A673 (cell line): ENCODE data around the gene PDCD4. TPM values are rescaled to one million over a fixed set of nuclear protein-coding genes. Genes with fewer than 3 reads are reported as not detected.

Source experiments
- BruUV-seq: library from RNA; stranded (reverse); fragments of 400-500 nt; replicated peaks from 2 replicates; lab custom pipeline; 2021; lab: Mats Ljungman, UMichigan
- CTCF ChIA-PET: fragments of 300-600 bp; sonication (Branson Sonifier 250); formaldehyde crosslinking; loops from one replicate; lab custom pipeline; 2022; ENCODE audit warnings: antibody characterized with exemption; lab: Charles Lee
- POLR2A ChIA-PET: fragments of 300-600 bp; sonication (Branson Sonifier 250); formaldehyde crosslinking; loops from one replicate; lab custom pipeline; 2022; ENCODE audit warnings: antibody characterized with exemption; ENCODE audit not compliant: low non-redundant PET; lab: Charles Lee
- DNase-seq: peaks from one replicate; pipeline ENCODE4 v3.0.0-alpha.2; 2015; ENCODE audit warnings: low spot score
- H3K27ac ChIP-seq: fragments of 200-600 bp; sonication (generic); 2 replicates; pipeline ENCODE4 v1.5.1; 2016; ENCODE audit warnings: mixed run types, low read depth, mild to moderate bottlenecking, mixed read lengths, antibody characterized with exemption, low read length; ENCODE audit not compliant: poor library complexity, severe bottlenecking
- H3K27me3 ChIP-seq: fragments of 200-600 bp; sonication (generic); replicated peaks from 2 replicates; pipeline ENCODE4 v1.6.1; 2017; ENCODE audit warnings: mixed run types, low read depth, mild to moderate bottlenecking, mixed read lengths, antibody characterized with exemption, low read length; ENCODE audit not compliant: insufficient read depth, poor library complexity
- H3K36me3 ChIP-seq: fragments of 200-600 bp; sonication (generic); 2 replicates; pipeline ENCODE4 v1.6.1; 2016; ENCODE audit warnings: mixed run types, mild to moderate bottlenecking, mixed read lengths, antibody characterized with exemption, low read length; ENCODE audit not compliant: insufficient read depth, poor library complexity, severe bottlenecking
- H3K4me1 ChIP-seq: fragments of 200-600 bp; sonication (generic); 2 replicates; pipeline ENCODE4 v1.6.1; 2017; ENCODE audit warnings: mixed run types, mild to moderate bottlenecking, mixed read lengths, antibody characterized with exemption, low read length; ENCODE audit not compliant: insufficient read depth, poor library complexity, severe bottlenecking
- H3K4me3 ChIP-seq: fragments of 200-600 bp; sonication (generic); 2 replicates; pipeline ENCODE4 v1.5.1; 2016; ENCODE audit warnings: low read depth, mixed run types, mild to moderate bottlenecking, mixed read lengths, low read length; ENCODE audit not compliant: poor library complexity, severe bottlenecking
- H3K9me3 ChIP-seq: fragments of 200-600 bp; sonication (generic); 2 replicates; pipeline ENCODE4 v1.6.1; 2016; ENCODE audit warnings: mixed run types, low read depth, mild to moderate bottlenecking, mixed read lengths, antibody characterized with exemption, low read length; ENCODE audit not compliant: poor library complexity, severe bottlenecking
- CTCF ChIP-seq: fragments of 300-800, 200-600 bp; sonication (generic); conservative IDR thresholded peaks from 2 replicates; pipeline ENCODE4 v1.5.1; 2017; ENCODE audit warnings: low read depth, mild to moderate bottlenecking, antibody characterized with exemption, low read length, moderate library complexity, mixed read lengths
- EZH2 ChIP-seq: fragments of 200-600 bp; sonication (generic); IDR thresholded peaks from 2 replicates; pipeline ENCODE4 v1.6.1; 2017; ENCODE audit warnings: borderline replicate concordance, low read depth, mild to moderate bottlenecking, mixed read lengths, antibody characterized with exemption, low read length; ENCODE audit not compliant: poor library complexity, severe bottlenecking
- intact Hi-C: fragments of 100-400 bp; cut with micrococcal nuclease; formaldehyde crosslinking; loops from one replicate; pipeline ENCODE4 v1.10.0; 2022; ENCODE audit not compliant: unreplicated experiment
- total RNA-seq: library from RNA; stranded (reverse); gene quantifications from 2 replicates; pipeline ENCODE4 v1.2.3, GENCODE V29; 2021

PDCD4 gene
- total RNA-seq, 1 experiment from 2014 or later, result 17.3 TPM

GRCh38 chr10:110931769-110932381, 60.1 kb downstream of the PDCD4 start:
- BruUV-seq, result no TSS peak
- Histone ChIP-seq H3K4me3 (no peak overlapping the region), H3K36me3 (no peaks in the 10 kb centered on the region), H3K4me1 (peaks cover 10% of the 10 kb centered on the region), H3K27me3 (no peaks in the 10 kb centered on the region), H3K9me3 (no peaks in the 10 kb centered on the region), H3K27ac (no peak overlapping the region)
- TF ChIP-seq EZH2, result no peak
- TF ChIP-seq CTCF, result no peak
- peak; percentile 4 for DNase-seq
- ChIA-PET CTCF (no interaction called here), POLR2A (interaction anchor here (0.6 kb wide), 1 partner anchor 15 kb away, joined by 3 read pairs; no protein-coding TSS in a partner anchor)
- intact Hi-C loops, result no loop called here

GRCh38 chr10:110932505-110933180, 60.9 kb downstream of the PDCD4 start:
- POLR2A ChIA-PET, result no interaction called here
- CTCF ChIA-PET, result no interaction called here
- Histone ChIP-seq H3K9me3 (no peaks in the 10 kb centered on the region), H3K4me1 (peaks cover 10% of the 10 kb centered on the region), H3K27me3 (no peaks in the 10 kb centered on the region), H3K36me3 (no peaks in the 10 kb centered on the region), H3K27ac (no peak overlapping the region), H3K4me3 (no peak overlapping the region)
- no peak for DNase-seq
- no TSS peak for BruUV-seq
- no peak for TF ChIP-seq CTCF
- no peak for TF ChIP-seq EZH2
- intact Hi-C loops, result no loop called here

- Histone ChIP-seq H3K4me3 (no peak overlapping the region), H3K27ac (no peak overlapping the region), H3K36me3 (peaks cover under 1% of the 10 kb centered on the region), H3K9me3 (no peaks in the 10 kb centered on the region), H3K27me3 (no peaks in the 10 kb centered on the region), H3K4me1 (no peaks in the 10 kb centered on the region)
- BruUV-seq, result no TSS peak
- CTCF ChIA-PET, result no interaction called here
- POLR2A ChIA-PET, result no interaction called here
- DNase-seq, result no peak
- intact Hi-C loops, result no loop called here
- TF ChIP-seq EZH2 (no peak), CTCF (no peak)
These were observed 65.0 kb downstream of the PDCD4 start for GRCh38 chr10:110936757-110937156.
